HuH-7 (cell line): ENCODE data around the gene KCNA2.
A peak's percentile ranks its signal among the peaks of the same experiment; 100 is the strongest.

Source experiments
- DNase-seq: peaks from one replicate; pipeline ENCODE4 v3.0.0; 2011; ENCODE audit warnings: low spot score

The KCNA2 gene

DNA sequence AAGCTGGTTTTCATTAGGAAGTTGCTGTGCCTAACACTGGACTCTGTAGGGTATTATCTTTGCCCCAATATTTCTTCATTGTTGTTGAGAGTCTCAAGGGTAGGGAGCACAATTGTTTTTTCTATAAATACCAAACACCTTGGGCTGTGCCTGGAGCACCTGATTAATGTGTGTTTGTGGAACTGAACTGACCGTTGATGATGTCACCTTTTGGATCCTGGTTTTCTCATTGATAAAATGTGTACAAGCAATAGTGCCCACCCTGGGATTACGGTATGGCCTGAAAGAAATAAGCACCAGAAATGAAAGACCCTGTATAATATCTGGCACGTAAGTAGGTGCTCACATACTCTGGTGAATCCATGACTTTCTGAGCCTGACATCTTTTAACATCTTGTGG lies 39.3 kb downstream of the KCNA2 start:
- DNase-seq, result no peak

- DNase-seq, result no peak
Observed at GRCh38 chr1:110565565-110565964, 40.6 kb downstream of the KCNA2 start.

DNA sequence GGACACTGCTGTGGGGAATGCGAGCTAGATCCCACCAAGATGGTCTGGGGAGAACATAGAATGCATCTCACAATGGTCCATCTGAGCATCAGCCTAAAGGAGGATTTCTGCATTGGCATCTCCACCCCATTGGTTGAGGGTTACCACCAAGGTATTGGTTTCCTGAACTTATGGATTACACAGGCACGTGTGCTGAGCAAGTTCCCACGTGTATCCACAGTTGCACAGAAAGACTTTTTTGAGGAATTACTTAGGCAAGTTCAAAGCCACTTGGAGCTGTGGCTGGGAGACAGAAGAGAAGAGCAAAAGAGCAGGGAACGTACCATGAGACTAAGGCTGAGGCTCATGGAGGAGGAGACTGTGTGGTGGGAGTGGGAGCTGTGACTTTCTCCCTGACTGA lies 43.1 kb downstream of the KCNA2 start:
- DNase-seq, result no peak

- no peak for DNase-seq
Observed at GRCh38 chr1:110561596-110561995, 44.6 kb downstream of the KCNA2 start.

- no peak for DNase-seq
Observed at GRCh38 chr1:110559157-110559556, 47.0 kb downstream of the KCNA2 start.

DNA sequence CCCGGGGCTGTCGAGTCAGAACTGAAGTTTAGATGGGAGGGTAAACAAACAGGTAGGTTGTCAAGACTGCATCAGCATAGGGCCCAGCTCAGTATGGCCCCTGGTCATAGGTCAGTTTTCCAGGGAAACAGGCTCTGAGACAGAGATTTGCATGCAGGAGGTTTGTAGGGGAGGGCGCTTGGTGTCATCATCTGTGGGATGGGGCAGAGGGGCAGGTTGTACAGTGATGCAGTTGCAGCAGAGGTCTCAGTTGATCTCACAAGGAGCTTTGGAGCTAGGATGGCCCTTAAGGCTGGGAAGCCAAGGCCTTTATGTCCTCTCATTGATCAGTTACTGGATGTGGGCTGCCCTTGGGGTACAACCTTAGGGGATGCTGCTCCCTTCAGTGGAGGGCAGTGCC lies 48.7 kb downstream of the KCNA2 start:
- DNase-seq, result no peak

DNA sequence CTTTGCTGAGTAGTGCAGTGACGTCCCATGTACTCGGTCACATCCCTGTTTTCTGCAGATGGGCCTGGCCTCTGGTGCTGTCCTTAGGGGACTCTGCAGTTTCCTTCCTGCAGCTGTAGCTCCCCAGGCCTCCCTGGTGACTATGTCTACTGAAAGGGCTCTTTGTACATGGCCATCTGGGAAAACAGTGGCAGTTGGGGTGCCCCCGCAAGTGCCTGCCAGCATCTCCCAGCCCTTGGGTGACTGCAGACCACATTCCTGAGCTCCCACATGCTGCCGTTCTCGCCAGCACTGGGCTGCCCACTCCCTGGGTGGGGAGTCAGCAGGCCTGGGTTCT lies 49.7 kb downstream of the KCNA2 start:
- DNase-seq, result no peak

GRCh38 chr1:110555807-110556470 lies 50.2 kb downstream of the KCNA2 start:
- DNase-seq, result no peak

DNA sequence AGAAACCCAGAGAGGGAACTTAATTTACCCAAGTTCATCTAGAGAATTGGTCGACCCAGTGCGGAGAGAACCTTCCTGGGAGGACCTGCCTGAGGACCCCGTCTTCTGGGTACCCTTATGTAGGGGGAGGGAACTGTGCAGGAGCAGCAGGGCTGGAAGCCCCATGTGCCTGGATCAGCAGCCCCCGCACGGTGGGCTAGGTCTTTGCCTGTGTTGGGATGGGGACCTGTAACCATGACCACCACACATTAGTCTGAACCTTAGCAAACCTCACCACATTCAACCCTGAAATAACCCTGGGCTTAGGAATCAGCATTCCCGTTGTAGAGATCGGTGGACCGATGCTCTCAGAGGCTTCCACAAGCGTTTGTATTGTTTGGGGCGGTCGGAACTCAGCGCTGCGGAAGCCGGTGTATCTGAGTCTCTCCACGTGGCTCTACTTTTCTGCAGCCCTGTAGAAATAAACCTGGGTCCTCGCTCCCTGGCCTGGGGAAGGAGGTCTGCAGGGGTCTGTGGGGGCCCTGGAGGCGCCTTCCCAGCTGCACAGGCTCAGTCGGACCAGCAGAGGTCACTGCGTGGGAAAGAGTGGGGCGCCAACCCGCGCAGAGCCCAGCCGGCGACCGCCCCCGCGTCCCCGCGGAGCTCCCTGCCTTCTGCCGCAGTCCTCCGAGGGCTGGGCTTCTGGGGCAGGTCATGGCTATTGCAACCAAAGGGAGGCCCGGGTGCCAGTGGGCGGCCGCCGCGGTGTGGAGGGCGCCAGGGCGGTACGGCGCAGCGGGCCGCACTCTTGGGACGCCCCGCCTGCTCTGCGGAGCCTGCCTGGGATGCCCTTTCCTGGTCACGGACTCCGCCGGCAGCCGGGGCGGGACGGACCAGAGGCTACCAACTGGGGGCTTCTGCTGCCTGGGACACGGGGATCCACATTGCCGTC lies 51.0 kb downstream of the KCNA2 start:
- no peak for DNase-seq

GRCh38 chr1:110551278-110551809 lies 54.8 kb downstream of the KCNA2 start:
- no peak for DNase-seq

- DNase-seq, result no peak
Observed at GRCh38 chr1:110549831-110550230, 56.3 kb downstream of the KCNA2 start.

GRCh38 chr1:110548381-110548780 lies 57.8 kb downstream of the KCNA2 start:
- DNase-seq, result peak; percentile 60

DNA sequence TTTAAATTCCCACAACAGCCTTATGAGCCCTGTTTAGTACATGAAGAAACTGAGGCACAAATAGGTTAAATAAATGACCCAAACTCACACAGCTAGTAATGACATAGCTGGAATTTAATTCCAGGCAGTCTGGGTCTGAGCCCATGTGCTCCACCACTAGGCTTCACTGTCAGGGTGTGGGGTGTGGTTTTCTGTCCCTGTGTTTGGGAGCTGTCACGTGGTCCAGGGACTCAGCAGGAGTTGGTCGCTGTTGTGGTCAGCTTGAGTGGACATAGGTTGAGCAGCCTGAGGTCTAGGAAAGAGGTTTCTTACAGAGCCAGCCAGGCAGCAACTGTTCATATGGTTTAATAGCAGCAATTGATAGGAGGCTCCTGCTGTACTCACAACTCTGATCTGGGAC lies 59.1 kb downstream of the KCNA2 start:
- no peak for DNase-seq

- no peak for DNase-seq
Observed at GRCh38 chr1:110545492-110545891, 60.7 kb downstream of the KCNA2 start.

DNA sequence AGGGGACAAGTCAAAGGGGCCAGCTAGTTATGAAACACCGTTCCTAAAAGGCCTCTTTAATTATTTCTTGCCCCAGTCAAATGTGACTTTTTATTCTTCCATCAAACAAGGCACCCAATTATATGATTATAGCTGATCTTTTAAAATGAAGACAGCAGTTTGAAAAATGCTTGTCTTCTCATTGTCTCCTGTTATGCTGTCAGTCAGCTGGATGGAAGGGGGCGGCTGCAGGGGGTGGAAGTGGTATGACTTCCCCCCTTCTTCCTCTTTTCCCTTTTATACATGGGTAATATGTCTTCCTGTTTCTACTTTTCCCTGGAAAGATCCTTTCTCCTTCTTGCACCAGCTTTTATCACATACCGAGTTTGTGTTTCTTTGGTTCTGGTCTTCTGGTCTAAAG lies 61.4 kb downstream of the KCNA2 start:
- no peak for DNase-seq
